ENCODE measurements around the gene CAD. TPM values are rescaled to one million over a fixed set of nuclear protein-coding genes. Genes with fewer than 3 reads are reported as not detected.

The CAD gene
- total RNA-seq, 1 donor from 2014 or later, result 28.8 TPM

GRCh38 chr2:27177441-27178351 lies 39.5 kb upstream of the CAD start:
- TF ChIP-seq CTCF (IDR thresholded peaks at IDR 0.05), result no peak
- Histone ChIP-seq H3K9me3 (no peaks in the 10 kb centered on the region), H3K4me3 (no peak overlapping the region), H3K27me3 (ENCODE audit: low read depth) (no peaks in the 10 kb centered on the region), H3K4me1 (no peaks in the 10 kb centered on the region), H3K27ac (no peak overlapping the region), H3K36me3 (no peaks in the 10 kb centered on the region)
- no peak for DNase-seq
- intact Hi-C loops (cut with DNase I), result no loop called here
- ATAC-seq, result no peak

DNA sequence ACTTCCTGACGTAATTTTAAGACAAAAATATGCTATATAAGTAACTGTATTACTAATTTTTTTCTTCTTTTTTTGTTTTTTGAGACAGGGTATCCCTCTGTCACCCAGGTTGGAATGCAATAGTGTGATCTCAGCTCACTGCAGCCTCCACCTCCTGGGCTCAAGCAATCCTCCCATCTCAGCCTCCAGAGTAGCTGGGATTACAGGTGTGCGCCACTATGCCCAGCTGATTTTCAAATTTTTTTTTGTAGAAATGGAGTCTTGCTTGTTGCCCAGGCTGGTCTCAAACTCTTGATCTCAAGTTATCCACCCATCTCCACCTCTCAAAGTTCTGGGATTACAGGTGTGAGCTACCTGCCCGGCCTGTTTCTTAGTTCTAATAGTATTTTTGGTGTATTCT lies 38.7 kb upstream of the CAD start:
- intact Hi-C loops (cut with DNase I), result no loop called here
- DNase-seq (no peak), ATAC-seq (no peak)
- Histone ChIP-seq H3K27me3 (ENCODE audit: low read depth) (no peaks in the 10 kb centered on the region), H3K27ac (no peak overlapping the region), H3K4me1 (no peaks in the 10 kb centered on the region), H3K36me3 (no peaks in the 10 kb centered on the region), H3K4me3 (no peak overlapping the region), H3K9me3 (no peaks in the 10 kb centered on the region)
- no peak for TF ChIP-seq CTCF (IDR thresholded peaks at IDR 0.05)

DNA sequence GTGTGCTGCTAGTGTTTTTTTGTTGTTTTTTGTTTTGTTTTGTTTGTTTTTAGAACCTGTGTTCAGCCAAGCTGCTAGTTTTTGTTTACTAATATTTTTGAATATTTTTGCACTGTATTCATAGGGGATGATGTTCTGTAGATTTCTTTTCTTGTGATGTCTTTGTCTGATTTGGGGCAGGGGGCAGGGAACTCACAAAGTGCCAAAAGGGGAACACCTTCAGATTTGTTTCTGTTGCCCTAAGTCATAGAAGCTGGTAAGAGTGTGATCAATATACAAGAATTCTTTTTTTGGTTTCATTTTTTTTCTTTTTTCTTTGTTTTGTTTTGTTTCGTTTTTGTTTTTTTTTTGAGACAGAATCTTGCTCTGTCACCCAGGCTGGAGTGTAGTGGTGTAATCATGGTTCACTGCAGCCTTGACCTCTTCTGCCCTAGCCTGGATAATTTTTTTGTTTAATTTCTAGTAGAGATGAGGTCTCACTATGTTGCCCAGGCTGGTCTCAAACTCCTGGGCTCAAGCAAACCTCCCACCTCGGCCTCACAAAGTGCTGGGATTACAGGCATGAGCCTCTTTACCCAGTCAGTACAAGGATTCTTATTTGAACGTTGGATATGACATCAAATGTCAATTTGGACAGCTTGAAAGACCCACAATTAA lies 37.7 kb upstream of the CAD start:
- H3K4me3 ChIP-seq, result no peak overlapping the region
- H3K27me3 ChIP-seq (ENCODE audit: low read depth), result no peaks in the 10 kb centered on the region
- no peaks in the 10 kb centered on the region for H3K9me3 ChIP-seq
- H3K4me1 ChIP-seq, result no peaks in the 10 kb centered on the region
- no peaks in the 10 kb centered on the region for H3K36me3 ChIP-seq
- H3K27ac ChIP-seq, result no peak overlapping the region
- ATAC-seq, result no peak
- no peak for TF ChIP-seq CTCF (IDR thresholded peaks at IDR 0.05)
- no peak for DNase-seq
- intact Hi-C loops (cut with DNase I), result no loop called here

DNA sequence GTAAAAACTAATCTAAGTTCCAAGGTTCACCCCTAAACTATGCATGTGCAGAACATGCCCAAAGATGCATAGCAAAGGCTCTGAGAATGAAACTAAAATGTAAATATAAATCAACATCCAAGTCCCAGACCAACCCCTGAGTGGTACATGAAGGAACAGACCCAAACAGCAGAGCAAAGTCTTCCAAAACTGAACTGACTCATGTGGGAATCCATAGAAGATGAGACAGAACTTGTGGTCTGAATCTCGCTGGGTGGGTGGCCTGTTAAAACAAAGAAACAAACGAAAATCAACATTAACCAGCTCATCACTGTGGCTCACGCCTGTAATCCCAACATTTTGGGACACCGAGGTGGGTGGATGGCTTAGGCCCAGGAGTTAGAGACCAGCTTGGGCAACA lies 34.8 kb upstream of the CAD start:
- no peak overlapping the region for H3K4me3 ChIP-seq
- no peaks in the 10 kb centered on the region for H3K27me3 ChIP-seq (ENCODE audit: low read depth)
- H3K36me3 ChIP-seq, result no peaks in the 10 kb centered on the region
- DNase-seq (no peak), ATAC-seq (no peak)
- H3K4me1 ChIP-seq, result no peaks in the 10 kb centered on the region
- intact Hi-C loops (cut with DNase I), result no loop called here
- no peak for TF ChIP-seq CTCF (IDR thresholded peaks at IDR 0.05)
- peak overlapping the region; percentile 57 for H3K27ac ChIP-seq
- no peaks in the 10 kb centered on the region for H3K9me3 ChIP-seq

- Histone ChIP-seq H3K27ac (peak overlapping the region; percentile 20), H3K36me3 (no peaks in the 10 kb centered on the region), H3K4me1 (no peaks in the 10 kb centered on the region), H3K4me3 (no peak overlapping the region), H3K9me3 (no peaks in the 10 kb centered on the region), H3K27me3 (ENCODE audit: low read depth) (no peaks in the 10 kb centered on the region)
- ATAC-seq (peak; percentile 23 to 28), DNase-seq (no peak)
- no peak for TF ChIP-seq CTCF (IDR thresholded peaks at IDR 0.05)
- intact Hi-C loops (cut with DNase I), result no loop called here
Observed at GRCh38 chr2:27184115-27184514, 33.1 kb upstream of the CAD start.
